Upper lobe of left lung (tissue), 6 donors: ENCODE measurements around the gene SLC48A1. TPM values are rescaled to one million over a fixed set of nuclear protein-coding genes. Genes with fewer than 3 reads are reported as not detected.

Experiments
- ATAC-seq, 2 donors: fragments of 200-7000 bp; cut with Tn5 transposase; one replicate each; pipeline ENCODE4 v1.9.1; 2022; ENCODE audit warnings: mild to moderate bottlenecking in 2 of 2, moderate library complexity in 2 of 2; ENCODE audit not compliant: low FRiP score in 2 of 2
- DNase-seq, 2 donors: peaks; one replicate each; pipeline ENCODE4 v3.0.0-alpha.2; 2019 to 2020
- H3K27ac ChIP-seq, 4 donors: fragments of 200-600 bp; sonication (generic); one replicate each; pipeline ENCODE4 v1.5.1; 2016 to 2019
- H3K27me3 ChIP-seq, 4 donors: fragments of 200-600 bp; sonication (generic); one replicate each; pipeline ENCODE4 v1.5.1; 2017 to 2019
- H3K36me3 ChIP-seq, 4 donors: fragments of 200-600 bp; sonication (generic); one replicate each; pipeline ENCODE4 v1.5.1; 2016 to 2019
- H3K4me1 ChIP-seq, 4 donors: fragments of 200-600 bp; sonication (generic); one replicate each; pipeline ENCODE4 v1.5.1; 2018 to 2019
- H3K4me3 ChIP-seq, 4 donors: fragments of 200-600 bp; sonication (generic); one replicate each; pipeline ENCODE4 v1.5.1; 2017 to 2019; ENCODE audit warnings: mild to moderate bottlenecking in 2 of 4, moderate library complexity in 1 of 4
- H3K9me3 ChIP-seq, 4 donors: fragments of 200-600 bp; sonication (generic); one replicate each; pipeline ENCODE4 v1.5.1; 2018 to 2019
- CTCF ChIP-seq, 6 experiments: fragments of 450-650 bp in 4 of 6; fragments of 200-600 bp in 2 of 6; sonication (generic) in 2 of 6; IDR thresholded peaks; one replicate each; pipeline ENCODE4 v1.5.1; 2016 to 2019; ENCODE audit warnings: antibody characterized with exemption in 6 of 6
- EP300 ChIP-seq, 4 donors: sonication (generic); formaldehyde crosslinking; IDR thresholded peaks; one replicate each; pipeline ENCODE4 v1.5.1; 2017; ENCODE audit warnings: antibody characterized with exemption in 4 of 4, control low read depth in 2 of 4
- POLR2A ChIP-seq, 4 donors: fragments of 450-650 bp; IDR thresholded peaks; one replicate each; pipeline ENCODE4 v1.5.1; 2016 to 2017; ENCODE audit warnings: antibody characterized with exemption in 4 of 4, mild to moderate bottlenecking in 2 of 4
- POLR2AphosphoS5 ChIP-seq, 2 donors: sonication (generic); formaldehyde crosslinking; IDR thresholded peaks; one replicate each; pipeline ENCODE4 v1.5.1; 2017; ENCODE audit warnings: antibody characterized with exemption in 2 of 2
- WGBS, 2 donors: methylation state at CpG; one replicate each; pipeline ENCODE4 v1.1.5; 2017 to 2018; 5-methylcytosine and 5-hydroxymethylcytosine counted together
- total RNA-seq, 6 donors: library from RNA; depleted of rRNA in 4 of 6; stranded (reverse); fragments of >200 nt in 4 of 6; gene quantifications; one replicate each; pipeline versions ENCODE4 v1.1.0 to v1.2.1, GENCODE V29; 2016 to 2021
- donor health status: DM: no; HTN: no; CAD: no; lungs with moderate emphysema.
- donor health status: DM: no; HTN: yes; CAD: no; lungs with severe emphysema.

Gene SLC48A1
- total RNA-seq, 6 donors from 2014 or later: 26.5 to 36.5 (median 33.9) TPM

DNA sequence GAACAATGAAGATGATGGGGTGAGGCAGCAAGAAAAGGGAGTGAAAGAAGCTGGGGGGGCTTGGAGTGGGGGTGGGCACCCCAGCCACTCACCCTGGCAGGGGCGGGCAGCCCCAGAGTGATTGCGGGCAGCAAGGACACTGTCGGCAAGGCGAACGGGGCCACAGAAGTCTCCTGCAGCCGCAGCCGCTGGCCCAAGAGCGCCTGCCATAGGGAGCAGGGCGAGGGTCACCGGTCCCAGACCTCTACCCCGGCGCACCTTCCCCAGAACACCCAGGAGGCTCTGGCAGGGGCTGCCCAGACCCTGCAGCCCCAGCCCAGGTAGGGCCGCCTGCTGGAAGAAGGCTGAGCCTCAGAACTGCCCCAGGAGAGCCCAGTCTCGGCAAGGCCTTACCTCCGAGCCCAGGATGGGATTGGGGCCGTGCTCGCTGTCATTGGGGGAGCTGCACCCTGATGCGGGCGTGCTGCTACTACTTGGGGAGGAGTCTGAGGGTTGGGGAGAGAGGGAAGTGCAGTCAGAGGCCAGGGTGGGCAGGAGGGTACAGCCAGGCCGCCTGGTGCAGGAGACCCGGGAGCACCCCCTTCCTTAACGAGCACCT, 22.9 kb downstream of the SLC48A1 start:
- H3K9me3 ChIP-seq: no peaks in the 10 kb centered on the region
- H3K4me1 ChIP-seq: peaks cover 18 to 27% (median 20%) of the 10 kb centered on the region in 4 donors
- no peaks in the 10 kb centered on the region for H3K27me3 ChIP-seq
- no peak overlapping the region for H3K27ac ChIP-seq
- no peak for DNase-seq
- H3K4me3 ChIP-seq: no peak overlapping the region
- 91 to 95% methylated on average over 6 to 21 of the region's 22 CpGs for WGBS, 2 donors
- no peak for ATAC-seq
- TF ChIP-seq POLR2AphosphoS5 (IDR thresholded peaks at IDR 0.05) (no peak), CTCF (IDR thresholded peaks at IDR 0.05) (no peak), EP300 (IDR thresholded peaks at IDR 0.05) (no peak), POLR2A (IDR thresholded peaks at IDR 0.05) (no peak)
- peaks cover 40 to 82% (median 76%) of the 10 kb centered on the region in 4 donors for H3K36me3 ChIP-seq

DNA sequence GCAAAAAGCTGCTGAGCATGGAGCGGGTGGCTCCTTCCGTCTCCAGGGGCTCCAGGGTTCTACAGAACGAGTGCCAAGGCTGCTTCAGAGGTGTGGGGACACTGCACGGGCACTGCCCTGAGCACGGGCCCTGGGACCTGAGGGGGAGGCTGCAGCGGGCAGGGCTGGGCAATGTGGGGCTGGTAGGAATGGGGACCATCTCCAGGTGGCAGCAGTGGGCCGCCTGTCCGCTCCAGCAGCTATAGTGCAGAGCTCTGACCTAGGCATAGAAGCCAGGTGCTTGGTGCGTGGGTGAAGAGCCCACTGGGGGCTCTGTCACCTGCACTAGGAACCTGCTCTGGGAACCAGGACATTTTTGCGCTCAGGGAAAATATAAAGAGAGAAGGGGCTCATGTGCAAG, 24.4 kb downstream of the SLC48A1 start:
- ATAC-seq: no peak
- no peak for DNase-seq
- no peaks in the 10 kb centered on the region for H3K9me3 ChIP-seq
- H3K36me3 ChIP-seq: peaks cover 38 to 70% (median 61%) of the 10 kb centered on the region in 4 donors
- H3K27ac ChIP-seq: peak overlapping the region in 2 of 4 donors; percentile 33 to 98
- H3K4me3 ChIP-seq: no peak overlapping the region
- TF ChIP-seq POLR2A (IDR thresholded peaks at IDR 0.05) (no peak), CTCF (IDR thresholded peaks at IDR 0.05) (peak in 2 of 6 experiments; percentile 38 to 40)
- 89 to 94% methylated on average over 8 of the region's 10 CpGs for WGBS, 2 donors
- H3K4me1 ChIP-seq: peaks cover 34 to 43% (median 35%) of the 10 kb centered on the region in 4 donors
- no peaks in the 10 kb centered on the region for H3K27me3 ChIP-seq

GRCh38 chr12:47798382-47798948, 25.4 kb downstream of the SLC48A1 start:
- TF ChIP-seq EP300 (IDR thresholded peaks at IDR 0.05) (no peak), POLR2A (IDR thresholded peaks at IDR 0.05) (no peak), CTCF (IDR thresholded peaks at IDR 0.05) (no peak), POLR2AphosphoS5 (IDR thresholded peaks at IDR 0.05) (no peak)
- peak overlapping the region in 2 of 4 donors; percentile 98 to 99 for H3K27ac ChIP-seq
- no peak for ATAC-seq
- peaks cover 44 to 53% (median 45%) of the 10 kb centered on the region in 4 donors for H3K4me1 ChIP-seq
- no peak overlapping the region for H3K4me3 ChIP-seq
- no peaks in the 10 kb centered on the region for H3K9me3 ChIP-seq
- DNase-seq: no peak
- 93 to 94% methylated on average over 3 to 17 of the region's 17 CpGs for whole genome bisulfite sequencing, 2 donors
- peaks cover 37 to 60% (median 53%) of the 10 kb centered on the region in 4 donors for H3K36me3 ChIP-seq
- no peaks in the 10 kb centered on the region for H3K27me3 ChIP-seq

DNA sequence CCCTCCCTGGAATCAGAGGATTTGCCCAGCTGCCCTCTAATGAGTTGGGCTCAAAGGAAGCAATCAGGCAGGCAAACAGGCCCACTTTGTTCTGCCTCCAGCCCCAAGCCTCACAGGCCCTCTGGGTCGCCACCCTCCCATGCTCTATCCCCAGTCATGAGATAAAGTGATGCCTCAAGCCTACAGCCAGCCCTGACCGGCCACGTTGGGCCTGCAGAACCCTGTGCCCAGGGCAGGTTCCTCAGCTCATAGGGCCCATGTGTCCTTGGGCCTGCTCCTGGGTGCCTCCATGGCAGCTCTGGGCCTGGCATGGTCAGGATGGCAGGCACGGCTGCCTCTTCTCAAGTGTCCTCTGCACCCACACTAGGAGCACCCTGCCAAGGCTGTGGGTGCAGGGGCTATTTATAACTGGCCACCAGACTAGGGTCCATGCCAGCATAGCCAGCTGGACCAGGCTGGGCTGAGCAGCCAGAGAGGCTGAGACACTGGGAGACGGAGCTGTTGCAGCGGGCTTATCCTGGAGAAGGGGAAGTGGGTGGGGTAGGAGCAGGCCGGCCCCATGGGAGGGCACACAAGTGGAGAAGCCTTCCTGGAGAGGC, 26.4 kb downstream of the SLC48A1 start:
- no peaks in the 10 kb centered on the region for H3K27me3 ChIP-seq
- ATAC-seq: peak; percentile 3 to 50
- H3K9me3 ChIP-seq: no peaks in the 10 kb centered on the region
- peak overlapping the region; percentile 47 to 99 (median 78) for H3K27ac ChIP-seq
- TF ChIP-seq POLR2AphosphoS5 (IDR thresholded peaks at IDR 0.05): peak in 1 of 2 donors; percentile 8
- no peak for TF ChIP-seq EP300 (IDR thresholded peaks at IDR 0.05)
- peaks cover 29 to 55% (median 43%) of the 10 kb centered on the region in 4 donors for H3K36me3 ChIP-seq
- DNase-seq: no peak
- no peak overlapping the region for H3K4me3 ChIP-seq
- peaks cover 54 to 63% (median 55%) of the 10 kb centered on the region in 4 donors for H3K4me1 ChIP-seq
- 49% methylated on average over 6 to 7 of the region's 7 CpGs for WGBS, 2 donors

- no peak for DNase-seq
- ATAC-seq: no peak
- no peaks in the 10 kb centered on the region for H3K27me3 ChIP-seq
- no peak for TF ChIP-seq POLR2A (IDR thresholded peaks at IDR 0.05)
- TF ChIP-seq CTCF (IDR thresholded peaks at IDR 0.05): no peak
- TF ChIP-seq POLR2AphosphoS5 (IDR thresholded peaks at IDR 0.05): no peak
- no peak for TF ChIP-seq EP300 (IDR thresholded peaks at IDR 0.05)
- peaks cover 23 to 55% (median 32%) of the 10 kb centered on the region in 4 donors for H3K36me3 ChIP-seq
- H3K4me3 ChIP-seq: no peak overlapping the region
- peak overlapping the region; percentile 58 to 99 (median 78) for H3K27ac ChIP-seq
- WGBS, 2 donors: 85 to 92% methylated on average over 7 of the region's 7 CpGs
- H3K4me1 ChIP-seq: peaks cover 65 to 74% (median 66%) of the 10 kb centered on the region in 4 donors
- H3K9me3 ChIP-seq: no peaks in the 10 kb centered on the region
These were observed 27.5 kb downstream of the SLC48A1 start for GRCh38 chr12:47800582-47800981.
